Neural cell (in vitro differentiated cells): ENCODE measurements around the gene PTPRG. TPM values are rescaled to one million over a fixed set of nuclear protein-coding genes. Genes with fewer than 3 reads are reported as not detected.

Source experiments
- H2AFZ ChIP-seq: fragments of 200-600, 300-800 bp; sonication (generic), shearing (Covaris generic); 2 replicates; pipeline ENCODE4 v1.6.0; 2014; ENCODE audit warnings: low read depth, mild to moderate bottlenecking, antibody characterized with exemption, low read length, moderate library complexity
- H3F3A ChIP-seq: fragments of 200-600 bp; shearing (Covaris generic); 2 replicates; pipeline ENCODE4 v1.6.1; 2016; ENCODE audit warnings: mild to moderate bottlenecking, moderate library complexity, mixed read lengths, antibody characterized with exemption, low read length; ENCODE audit not compliant: insufficient read depth, poor library complexity, severe bottlenecking
- H3K27ac ChIP-seq: fragments of 200-600, 300-800 bp; sonication (generic), shearing (Covaris generic); 2 replicates; pipeline ENCODE4 v1.5.1; 2014; ENCODE audit warnings: mild to moderate bottlenecking, low read length, moderate library complexity
- H3K27me3 ChIP-seq: fragments of 300-800, 200-600 bp; sonication (generic), shearing (Covaris generic); 2 replicates; pipeline ENCODE4 v1.6.0; 2014; ENCODE audit warnings: mild to moderate bottlenecking, low read depth, low read length, moderate library complexity; ENCODE audit not compliant: insufficient read depth
- H3K36me3 ChIP-seq: fragments of 300-800, 200-600 bp; sonication (generic), shearing (Covaris generic); 2 replicates; pipeline ENCODE4 v1.5.1; 2014; ENCODE audit warnings: mild to moderate bottlenecking, antibody characterized with exemption, low read length, moderate library complexity; ENCODE audit not compliant: insufficient read depth
- H3K4me2 ChIP-seq: fragments of 300-800, 200-600 bp; sonication (generic), shearing (Covaris generic); 2 replicates; pipeline ENCODE4 v1.6.0; 2014; ENCODE audit warnings: mild to moderate bottlenecking, low read length
- H3K4me3 ChIP-seq: fragments of 300-800, 200-600 bp; sonication (generic), shearing (Covaris generic); 2 replicates; pipeline ENCODE4 v1.5.1; 2014; ENCODE audit warnings: mild to moderate bottlenecking, low read length, moderate library complexity
- H3K79me2 ChIP-seq: fragments of 200-600 bp; shearing (Covaris generic); replicated peaks from 2 replicates; pipeline ENCODE4 v1.6.0; 2014; ENCODE audit warnings: mild to moderate bottlenecking, low read length, moderate library complexity; ENCODE audit not compliant: insufficient read depth
- H3K9ac ChIP-seq: fragments of 300-800, 200-600 bp; sonication (generic), shearing (Covaris generic); 2 replicates; pipeline ENCODE4 v1.6.1; 2016; ENCODE audit warnings: mild to moderate bottlenecking, low read length, mixed read lengths
- H3K9me2 ChIP-seq: fragments of 200-600 bp; shearing (Covaris generic); 2 replicates; pipeline ENCODE4 v1.6.1; 2016; ENCODE audit warnings: mild to moderate bottlenecking, low read length, mixed read lengths; ENCODE audit not compliant: insufficient read depth
- H3K9me3 ChIP-seq: fragments of 200-600, 300-800 bp; sonication (generic), shearing (Covaris generic); 2 replicates; pipeline ENCODE4 v1.6.1; 2016; ENCODE audit warnings: mild to moderate bottlenecking, mixed run types, low read length, moderate library complexity, mixed read lengths
- H4K20me1 ChIP-seq: fragments of 200-600 bp; shearing (Covaris generic); 2 replicates; pipeline ENCODE4 v1.6.1; 2016; ENCODE audit warnings: mild to moderate bottlenecking, mixed run types; ENCODE audit not compliant: insufficient read depth
- EP300 ChIP-seq: fragments of 450-650 bp; conservative IDR thresholded peaks from 2 replicates; pipeline ENCODE4 v1.6.1; 2014; ENCODE audit warnings: antibody characterized with exemption, mild to moderate bottlenecking, moderate library complexity; ENCODE audit not compliant: poor library complexity, severe bottlenecking
- EZH2 ChIP-seq: fragments of 200-600, 300-800 bp; shearing (Covaris generic), sonication (generic); IDR thresholded peaks from 2 replicates; pipeline ENCODE4 v1.6.1; 2014; ENCODE audit warnings: antibody characterized with exemption, low read length, borderline replicate concordance, mild to moderate bottlenecking; ENCODE audit not compliant: insufficient read depth, poor library complexity, severe bottlenecking
- MXI1 ChIP-seq: fragments of 450-650 bp; conservative IDR thresholded peaks from 2 replicates; pipeline ENCODE4 v1.6.1; 2014; ENCODE audit warnings: antibody characterized with exemption, mild to moderate bottlenecking; ENCODE audit not compliant: poor library complexity, severe bottlenecking
- POLR2AphosphoS5 ChIP-seq: IDR thresholded peaks from 2 replicates; pipeline ENCODE4 v1.6.1; 2012
- RAD21 ChIP-seq: fragments of 450-650 bp; conservative IDR thresholded peaks from 2 replicates; pipeline ENCODE4 v1.6.1; 2014; ENCODE audit warnings: antibody characterized with exemption, mild to moderate bottlenecking, moderate library complexity
- SMC3 ChIP-seq: fragments of 450-650 bp; conservative IDR thresholded peaks from 2 replicates; pipeline ENCODE4 v1.6.1; 2014; ENCODE audit warnings: antibody characterized with exemption, mild to moderate bottlenecking, moderate library complexity; ENCODE audit not compliant: poor library complexity
- TAF1 ChIP-seq: IDR thresholded peaks from 2 replicates; pipeline ENCODE4 v1.6.1; 2012; ENCODE audit warnings: low read depth
- polyA plus RNA-seq: library from polyadenylated mRNA; depleted of rRNA; stranded (reverse); fragments of >200 nt; gene quantifications from 2 replicates; pipeline ENCODE4 v1.2.3, GENCODE V29; 2014
- TF ChIP-seq, protein P1 (sequence below): IDR thresholded peaks from 2 replicates; pipeline ENCODE4 v1.6.1; 2012; ENCODE audit warnings: borderline replicate concordance
- TF ChIP-seq, protein P2 (sequence below): fragments of 450-650 bp; IDR thresholded peaks from 2 replicates; pipeline ENCODE4 v1.5.1; 2014; ENCODE audit warnings: antibody characterized with exemption, mild to moderate bottlenecking, moderate library complexity; ENCODE audit not compliant: poor library complexity, severe bottlenecking

Gene PTPRG
- polyA plus RNA-seq, 1 donor from 2014 or later = 33.1 TPM

DNA sequence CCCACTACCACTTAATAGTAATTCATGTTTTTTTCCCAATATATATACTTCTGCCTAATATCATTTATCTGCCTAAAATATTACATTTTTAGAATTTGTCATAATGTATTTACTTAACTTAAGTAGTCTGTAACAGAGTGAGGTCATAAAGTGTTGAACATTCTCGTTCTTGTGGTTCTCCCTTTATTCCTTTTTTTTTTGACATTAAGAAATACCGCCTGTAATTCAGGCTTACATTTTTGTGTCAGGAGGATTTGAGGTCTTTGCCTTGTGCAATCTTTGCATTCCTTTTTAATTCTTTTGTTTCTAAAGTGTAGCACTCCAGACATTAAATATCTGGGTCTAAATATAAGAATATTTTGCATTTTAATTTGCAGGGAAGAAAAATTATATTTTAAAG lies 315.4 kb downstream of the PTPRG start:
- TF ChIP-seq, protein P1, sequence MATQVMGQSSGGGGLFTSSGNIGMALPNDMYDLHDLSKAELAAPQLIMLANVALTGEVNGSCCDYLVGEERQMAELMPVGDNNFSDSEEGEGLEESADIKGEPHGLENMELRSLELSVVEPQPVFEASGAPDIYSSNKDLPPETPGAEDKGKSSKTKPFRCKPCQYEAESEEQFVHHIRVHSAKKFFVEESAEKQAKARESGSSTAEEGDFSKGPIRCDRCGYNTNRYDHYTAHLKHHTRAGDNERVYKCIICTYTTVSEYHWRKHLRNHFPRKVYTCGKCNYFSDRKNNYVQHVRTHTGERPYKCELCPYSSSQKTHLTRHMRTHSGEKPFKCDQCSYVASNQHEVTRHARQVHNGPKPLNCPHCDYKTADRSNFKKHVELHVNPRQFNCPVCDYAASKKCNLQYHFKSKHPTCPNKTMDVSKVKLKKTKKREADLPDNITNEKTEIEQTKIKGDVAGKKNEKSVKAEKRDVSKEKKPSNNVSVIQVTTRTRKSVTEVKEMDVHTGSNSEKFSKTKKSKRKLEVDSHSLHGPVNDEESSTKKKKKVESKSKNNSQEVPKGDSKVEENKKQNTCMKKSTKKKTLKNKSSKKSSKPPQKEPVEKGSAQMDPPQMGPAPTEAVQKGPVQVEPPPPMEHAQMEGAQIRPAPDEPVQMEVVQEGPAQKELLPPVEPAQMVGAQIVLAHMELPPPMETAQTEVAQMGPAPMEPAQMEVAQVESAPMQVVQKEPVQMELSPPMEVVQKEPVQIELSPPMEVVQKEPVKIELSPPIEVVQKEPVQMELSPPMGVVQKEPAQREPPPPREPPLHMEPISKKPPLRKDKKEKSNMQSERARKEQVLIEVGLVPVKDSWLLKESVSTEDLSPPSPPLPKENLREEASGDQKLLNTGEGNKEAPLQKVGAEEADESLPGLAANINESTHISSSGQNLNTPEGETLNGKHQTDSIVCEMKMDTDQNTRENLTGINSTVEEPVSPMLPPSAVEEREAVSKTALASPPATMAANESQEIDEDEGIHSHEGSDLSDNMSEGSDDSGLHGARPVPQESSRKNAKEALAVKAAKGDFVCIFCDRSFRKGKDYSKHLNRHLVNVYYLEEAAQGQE = no peak
- TF ChIP-seq RAD21 (no peak), POLR2AphosphoS5 (no peak), TAF1 (no peak), EZH2 (no peak), SMC3 (no peak), MXI1 (no peak), EP300 (no peak)
- TF ChIP-seq, protein P2, sequence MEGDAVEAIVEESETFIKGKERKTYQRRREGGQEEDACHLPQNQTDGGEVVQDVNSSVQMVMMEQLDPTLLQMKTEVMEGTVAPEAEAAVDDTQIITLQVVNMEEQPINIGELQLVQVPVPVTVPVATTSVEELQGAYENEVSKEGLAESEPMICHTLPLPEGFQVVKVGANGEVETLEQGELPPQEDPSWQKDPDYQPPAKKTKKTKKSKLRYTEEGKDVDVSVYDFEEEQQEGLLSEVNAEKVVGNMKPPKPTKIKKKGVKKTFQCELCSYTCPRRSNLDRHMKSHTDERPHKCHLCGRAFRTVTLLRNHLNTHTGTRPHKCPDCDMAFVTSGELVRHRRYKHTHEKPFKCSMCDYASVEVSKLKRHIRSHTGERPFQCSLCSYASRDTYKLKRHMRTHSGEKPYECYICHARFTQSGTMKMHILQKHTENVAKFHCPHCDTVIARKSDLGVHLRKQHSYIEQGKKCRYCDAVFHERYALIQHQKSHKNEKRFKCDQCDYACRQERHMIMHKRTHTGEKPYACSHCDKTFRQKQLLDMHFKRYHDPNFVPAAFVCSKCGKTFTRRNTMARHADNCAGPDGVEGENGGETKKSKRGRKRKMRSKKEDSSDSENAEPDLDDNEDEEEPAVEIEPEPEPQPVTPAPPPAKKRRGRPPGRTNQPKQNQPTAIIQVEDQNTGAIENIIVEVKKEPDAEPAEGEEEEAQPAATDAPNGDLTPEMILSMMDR = no peak
- Histone ChIP-seq H3F3A (no peaks in the 10 kb centered on the region), H3K27me3 (no peaks in the 10 kb centered on the region), H3K4me3 (no peak overlapping the region), H3K9ac (no peak overlapping the region), H3K36me3 (no peaks in the 10 kb centered on the region), H3K9me3 (no peaks in the 10 kb centered on the region), H2AFZ (no peak overlapping the region), H3K4me2 (no peak overlapping the region), H3K9me2 (no peaks in the 10 kb centered on the region), H4K20me1 (no peaks in the 10 kb centered on the region), H3K27ac (no peak overlapping the region), H3K79me2 (peaks cover 6% of the 10 kb centered on the region)

DNA sequence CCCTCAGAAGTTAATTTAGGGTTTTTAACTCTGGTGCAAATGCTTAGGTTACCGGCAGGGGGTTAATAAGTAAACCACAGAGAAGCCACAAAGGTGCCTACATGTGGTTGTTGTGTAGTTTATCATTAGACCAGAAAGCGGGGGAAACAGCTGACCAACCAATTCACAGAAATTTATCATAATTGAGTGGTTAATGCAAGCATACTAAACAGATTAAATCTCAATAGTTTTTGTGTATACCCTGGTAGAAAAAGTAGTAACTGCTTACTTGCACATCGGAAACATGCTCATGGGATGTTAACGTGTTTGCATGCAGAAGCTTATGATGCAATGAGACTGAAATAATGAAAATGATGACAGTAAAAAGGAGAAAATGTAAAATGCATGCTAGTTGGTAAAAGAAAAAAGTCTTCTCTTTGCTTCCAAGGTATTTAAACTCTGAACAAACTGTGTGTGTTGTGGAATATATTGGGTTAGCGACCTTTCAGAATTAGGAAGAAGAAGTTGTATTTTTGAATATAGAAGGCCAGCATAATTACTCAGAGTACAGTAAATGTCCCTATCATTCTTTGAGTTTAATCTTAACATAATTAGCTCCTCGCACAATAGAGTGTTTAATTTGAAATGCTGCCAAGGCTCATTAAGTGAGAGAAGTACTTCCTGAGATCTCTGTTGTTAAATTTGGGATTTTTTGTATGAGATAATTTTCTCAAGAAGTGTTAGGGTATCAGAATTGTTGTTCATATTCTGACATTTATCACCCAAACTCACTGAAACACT lies 316.2 kb downstream of the PTPRG start:
- Histone ChIP-seq H3K4me3 (no peak overlapping the region), H3K79me2 (peaks cover 6% of the 10 kb centered on the region), H3F3A (no peaks in the 10 kb centered on the region), H4K20me1 (no peaks in the 10 kb centered on the region), H3K9ac (no peak overlapping the region), H3K27me3 (no peaks in the 10 kb centered on the region), H3K36me3 (no peaks in the 10 kb centered on the region), H3K27ac (no peak overlapping the region), H3K9me2 (no peaks in the 10 kb centered on the region), H3K4me2 (no peak overlapping the region), H2AFZ (no peak overlapping the region), H3K9me3 (no peaks in the 10 kb centered on the region)
- TF ChIP-seq, protein P2 = no peak
- TF ChIP-seq SMC3 (no peak), TAF1 (no peak), POLR2AphosphoS5 (no peak), MXI1 (no peak), EZH2 (no peak), RAD21 (no peak), EP300 (no peak)
- TF ChIP-seq, protein P1 = no peak
